HG02763 (cell line): Measurements from ENCODE around the gene KIAA0513.
"Not testable (repeated sequence)": the region's sequence is repeated elsewhere in the genome, so short reads cannot be mapped to it uniquely, and the experiment has no call there.

ENCODE experiments used
- ATAC-seq: cut with Tn5 transposase; IDR thresholded peaks from one replicate; pipeline ENCODE4 v1.9.1; 2021; ENCODE audit warnings: mild to moderate bottlenecking, moderate library complexity; ENCODE audit not compliant: unreplicated experiment

Gene KIAA0513

GRCh38 chr16:85047867-85048455 lies 20.4 kb downstream of the KIAA0513 start:
- no peak for ATAC-seq

DNA sequence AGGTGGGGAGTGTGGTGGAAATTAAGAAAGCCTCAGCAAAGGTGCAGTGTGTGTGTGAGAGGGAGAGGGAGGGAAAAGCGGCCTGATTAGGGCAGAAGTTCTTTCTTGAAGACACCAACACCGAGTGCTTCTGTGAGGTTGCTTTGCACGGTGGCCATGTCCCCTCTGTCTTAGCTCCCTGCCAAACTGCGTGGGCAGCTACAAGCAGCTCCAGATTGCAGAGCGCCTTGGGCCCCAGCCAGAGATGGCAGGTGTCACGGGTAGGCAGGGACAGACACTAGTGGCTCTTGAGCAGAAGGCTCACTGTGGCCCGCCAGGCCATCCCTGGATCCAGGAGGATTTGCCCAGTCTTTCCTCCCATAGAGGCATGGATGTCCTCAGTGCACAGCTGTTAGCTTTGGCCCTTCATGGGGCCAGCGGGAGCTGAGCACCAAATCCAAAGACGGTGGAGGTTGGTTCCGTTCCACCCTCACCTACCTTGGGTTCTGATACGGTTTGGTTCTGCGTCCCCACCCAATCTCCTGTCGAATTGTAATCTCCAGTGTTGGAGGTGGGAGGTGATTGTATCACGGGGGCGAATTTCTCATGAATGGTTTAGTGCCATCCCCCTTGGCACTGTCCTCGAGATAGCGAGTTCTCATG lies 21.4 kb downstream of the KIAA0513 start:
- ATAC-seq, result no peak

DNA sequence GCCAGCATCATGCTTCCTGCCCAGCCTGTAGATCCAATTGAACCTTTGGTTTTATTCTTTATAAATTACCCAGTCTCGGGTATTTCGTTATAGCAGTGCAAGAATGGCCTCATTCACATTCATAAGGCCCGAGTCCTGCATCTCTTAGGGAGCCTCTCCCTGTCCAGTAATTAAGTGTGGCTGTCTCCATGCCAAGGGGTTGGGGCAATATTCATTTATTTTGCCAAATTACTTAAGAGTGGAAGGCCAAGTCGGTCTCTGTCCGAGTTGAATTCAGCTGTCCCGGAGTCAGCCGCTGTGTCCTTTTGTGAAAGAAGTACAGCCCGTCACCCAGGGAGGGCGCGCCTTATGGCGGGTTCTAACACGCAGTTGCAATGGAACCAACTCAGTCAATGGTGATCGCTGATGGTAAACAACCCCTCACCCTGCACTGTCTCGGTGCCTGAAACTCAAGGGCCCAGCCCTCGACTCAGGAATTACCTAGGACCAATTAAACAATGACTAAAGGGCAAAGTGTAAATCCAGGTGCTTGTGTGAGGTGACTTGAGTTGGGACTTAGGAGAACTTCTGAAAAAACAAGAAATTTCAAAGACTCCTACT lies 22.2 kb downstream of the KIAA0513 start:
- ATAC-seq, result no peak

GRCh38 chr16:85051067-85051581 lies 23.5 kb downstream of the KIAA0513 start:
- no peak for ATAC-seq

GRCh38 chr16:85051683-85052082 lies 24.1 kb downstream of the KIAA0513 start:
- ATAC-seq, result no peak

- ATAC-seq, result no peak
Observed at GRCh38 chr16:85052536-85052935, 24.9 kb downstream of the KIAA0513 start.

DNA sequence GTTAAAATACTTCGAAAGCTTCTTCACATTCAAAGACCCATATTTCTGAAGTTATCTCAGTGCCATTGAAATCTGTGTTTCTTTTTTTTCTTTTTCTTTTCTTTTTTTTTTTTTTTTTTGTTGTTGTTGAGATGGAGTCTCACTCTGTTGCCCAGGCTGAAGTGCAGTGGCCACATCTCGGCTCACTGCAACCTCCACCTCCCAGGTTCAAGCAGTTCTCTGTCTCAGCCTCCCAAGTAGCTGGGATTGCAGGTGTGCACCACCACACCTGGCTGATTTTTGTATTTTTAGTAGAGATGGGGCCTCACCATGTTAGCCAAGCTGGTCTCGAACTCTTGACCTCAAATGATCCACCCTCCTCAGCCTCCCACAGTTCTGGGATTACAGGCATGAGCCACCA lies 26.7 kb downstream of the KIAA0513 start:
- not testable (repeated sequence) for ATAC-seq

DNA sequence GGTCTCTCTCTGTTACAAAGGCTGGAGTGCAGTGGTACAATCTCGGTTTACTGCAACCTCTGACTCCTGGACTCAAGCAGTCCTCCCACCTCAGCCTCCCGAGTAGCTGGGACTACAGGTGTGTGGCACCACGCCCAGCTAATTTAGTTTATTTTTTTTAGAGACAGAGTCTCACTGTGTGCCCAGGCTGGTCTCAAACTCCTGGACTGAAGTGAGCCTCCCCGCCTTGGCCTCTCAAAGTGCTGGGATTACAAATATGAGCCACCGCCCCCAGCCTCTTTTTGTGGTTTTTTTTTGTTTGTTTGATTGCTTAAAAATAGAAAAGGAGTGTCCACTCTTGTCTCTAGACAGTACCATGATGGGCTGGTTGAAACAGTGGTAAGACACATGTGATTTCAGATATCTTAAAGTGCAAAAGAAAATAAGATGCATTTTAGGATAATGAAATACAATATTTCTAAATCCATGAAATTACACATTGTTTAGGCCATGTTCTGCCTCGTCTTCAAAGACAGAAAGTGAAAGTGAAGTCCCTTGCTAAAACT lies 27.4 kb downstream of the KIAA0513 start:
- no peak for ATAC-seq

DNA sequence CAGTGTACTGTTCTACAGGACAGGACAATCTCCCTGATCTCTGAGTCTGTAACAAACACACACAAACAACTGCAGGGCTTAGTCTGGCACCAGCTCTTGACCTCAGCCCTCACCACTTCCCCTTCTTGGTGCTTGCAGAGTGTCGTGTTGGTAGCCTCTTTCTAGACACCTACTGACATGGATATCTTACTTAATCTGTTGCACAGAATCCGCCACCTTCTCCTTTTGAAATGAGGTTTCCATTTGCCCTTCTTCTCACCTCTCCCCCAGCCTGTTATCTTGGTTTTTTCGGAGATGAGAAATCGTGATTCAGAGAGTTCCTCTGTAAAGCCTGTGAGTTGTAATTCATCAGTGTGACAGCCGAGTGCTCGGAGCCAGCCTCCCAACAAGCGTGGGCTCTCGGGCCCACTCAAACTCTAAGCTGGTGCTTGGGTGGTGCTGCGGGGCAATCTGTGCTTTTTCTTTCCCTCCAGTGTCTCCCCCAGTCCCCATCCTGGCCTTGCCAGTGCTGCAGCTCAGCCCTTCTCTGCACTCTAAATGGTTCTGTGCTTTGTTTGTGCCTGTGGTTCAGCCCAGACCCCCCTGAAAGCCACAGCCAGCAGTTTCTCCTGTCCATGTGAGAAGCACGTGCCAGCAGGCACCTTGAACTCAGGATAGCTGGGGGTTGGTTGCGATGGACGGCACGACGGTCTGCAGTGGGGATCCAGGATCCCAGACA lies 28.1 kb downstream of the KIAA0513 start:
- peak; percentile 79 for ATAC-seq

DNA sequence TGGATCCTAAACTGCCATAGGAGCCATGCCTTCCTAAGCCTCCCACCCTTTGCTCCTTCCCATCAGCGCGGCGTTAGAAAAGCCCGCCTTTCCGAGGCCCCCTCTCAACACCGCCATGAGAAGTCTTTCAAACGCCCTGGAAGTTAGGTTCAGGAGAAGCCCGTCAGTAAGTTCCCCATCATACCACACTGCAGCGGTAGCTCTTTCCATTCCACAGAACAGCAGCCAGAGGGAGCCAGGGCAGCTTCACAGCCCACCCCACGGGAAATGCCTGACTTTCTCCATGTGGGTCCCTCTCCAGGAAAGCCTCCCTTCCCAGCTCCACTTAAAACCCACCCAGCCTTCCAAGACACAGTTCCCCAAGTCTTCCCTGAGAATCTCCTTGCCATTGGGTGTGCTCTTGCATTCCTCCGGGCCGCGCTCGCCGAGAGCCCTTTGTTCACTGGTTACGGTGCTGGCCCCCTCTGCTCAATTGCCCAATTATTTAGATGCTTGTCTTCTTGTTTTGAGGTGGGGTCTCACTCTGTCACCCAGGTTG lies 28.7 kb downstream of the KIAA0513 start:
- no peak for ATAC-seq

GRCh38 chr16:85057212-85057889 lies 29.8 kb downstream of the KIAA0513 start:
- no peak for ATAC-seq

DNA sequence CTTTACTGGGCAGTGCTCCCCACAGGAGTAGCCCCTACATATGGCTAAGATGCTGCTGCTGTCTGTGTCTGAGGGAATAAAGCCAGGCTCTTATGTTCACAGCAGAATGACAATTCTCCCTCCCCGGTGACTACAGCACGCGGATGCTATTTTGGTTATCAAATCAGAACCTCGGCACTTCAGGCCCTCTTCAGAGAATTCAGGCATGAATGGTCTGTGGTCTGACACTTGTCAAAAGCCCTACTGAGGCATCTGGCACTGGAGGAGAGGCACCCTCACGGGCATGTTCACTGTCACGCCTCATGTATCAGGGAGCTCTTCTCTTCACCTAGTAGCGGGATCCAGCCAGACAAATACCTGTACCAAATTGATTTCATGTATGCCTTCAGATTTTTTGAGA lies 30.4 kb downstream of the KIAA0513 start:
- ATAC-seq, result no peak

DNA sequence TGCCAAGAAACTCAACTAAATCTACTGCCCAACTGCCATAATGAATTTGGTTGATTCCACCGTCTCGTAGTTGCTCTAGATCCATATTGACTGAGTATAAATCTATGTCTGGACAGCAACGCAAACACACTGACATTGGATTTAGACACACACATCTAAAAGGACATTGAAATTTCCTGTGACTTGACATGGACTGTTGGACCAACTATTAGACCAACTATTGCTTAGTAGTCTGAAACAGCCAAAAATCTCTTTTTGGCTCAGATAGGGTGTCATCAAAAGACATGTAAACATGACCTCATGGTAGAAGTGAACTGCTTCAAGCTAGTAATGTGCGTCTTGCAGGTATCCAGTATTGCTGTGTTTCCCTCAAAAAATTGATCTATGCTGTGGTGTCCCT lies 31.3 kb downstream of the KIAA0513 start:
- no peak for ATAC-seq

DNA sequence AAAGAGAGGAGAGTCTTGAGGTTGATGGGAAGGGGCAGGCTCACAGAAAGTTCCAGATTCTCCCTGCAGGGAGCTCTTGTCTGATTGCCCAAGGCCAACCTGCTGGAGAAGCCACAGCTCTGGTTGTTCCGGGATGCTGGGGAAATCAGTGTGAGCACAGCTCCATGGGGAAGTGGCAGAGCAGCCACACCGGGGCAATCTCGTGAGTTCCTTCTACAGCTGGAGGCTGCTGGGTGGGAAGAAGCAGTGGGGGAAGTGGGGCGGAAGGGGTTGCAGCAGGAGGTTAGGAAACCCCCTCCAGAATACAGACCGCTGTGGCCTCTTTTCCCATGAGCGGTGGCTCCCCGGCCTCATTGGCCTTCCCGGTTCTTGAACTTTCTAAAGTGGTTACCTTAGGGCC lies 34.0 kb downstream of the KIAA0513 start:
- ATAC-seq, result no peak

- ATAC-seq, result no peak
Observed at GRCh38 chr16:85062323-85062722, 34.7 kb downstream of the KIAA0513 start.

- ATAC-seq, result no peak
Observed at GRCh38 chr16:85062845-85063244, 35.2 kb downstream of the KIAA0513 start.

- no peak for ATAC-seq
Observed at GRCh38 chr16:85064186-85064585, 36.6 kb downstream of the KIAA0513 start.

GRCh38 chr16:85065099-85065498 lies 37.5 kb downstream of the KIAA0513 start:
- no peak for ATAC-seq

GRCh38 chr16:85066346-85066885 lies 38.8 kb downstream of the KIAA0513 start:
- no peak for ATAC-seq

DNA sequence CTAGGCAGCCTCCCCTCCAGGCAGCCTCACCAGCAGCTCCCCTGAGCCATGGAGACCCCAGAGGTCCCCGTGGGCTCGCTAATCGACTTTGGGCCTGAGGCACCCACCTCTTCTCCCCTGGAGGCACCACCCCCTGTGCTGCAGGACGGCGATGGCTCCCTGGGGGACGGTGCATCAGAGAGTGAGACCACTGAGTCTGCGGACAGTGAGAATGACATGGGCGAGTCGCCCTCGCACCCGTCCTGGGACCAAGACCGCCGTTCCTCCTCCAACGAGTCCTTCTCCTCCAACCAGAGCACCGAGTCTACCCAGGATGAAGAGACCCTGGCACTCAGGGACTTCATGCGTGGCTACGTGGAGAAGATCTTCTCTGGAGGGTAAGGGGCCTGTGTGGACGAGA lies 39.4 kb downstream of the KIAA0513 start:
- ATAC-seq, result no peak
